Activated CD8-positive, alpha-beta T cell treated with anti-CD3 and anti-CD28 coated beads for 36 hours (primary cell): Measurements from ENCODE around the gene TMC1. TPM values are rescaled to one million over a fixed set of nuclear protein-coding genes. Genes with fewer than 3 reads are reported as not detected.
"Not testable (repeated sequence)": the region's sequence is repeated elsewhere in the genome, so short reads cannot be mapped to it uniquely, and the experiment has no call there.

Experiments
- ATAC-seq: fragments of 200-7000 bp; cut with Tn5 transposase; one replicate; pipeline ENCODE4 v1.10.0; 2021; ENCODE audit warnings: mild to moderate bottlenecking, moderate library complexity
- CTCF ChIA-PET: fragments of 350-600 bp; sonication (Branson Sonifier 250); formaldehyde crosslinking; loops from one replicate; lab custom pipeline; 2021; ENCODE audit warnings: antibody characterized with exemption; lab: Charles Lee
- POLR2A ChIA-PET: fragments of 350-600 bp; sonication (Branson Sonifier 250); formaldehyde crosslinking; loops from one replicate; lab custom pipeline; 2021; ENCODE audit warnings: antibody characterized with exemption; lab: Charles Lee
- DNase-seq: peaks from one replicate; pipeline ENCODE4 v3.0.0-alpha.2; 2020
- H3K27ac Mint-ChIP-seq: one replicate; pipeline ENCODE4 v1.8.0; 2021; ENCODE audit warnings: mild to moderate bottlenecking, mixed read lengths
- H3K27me3 Mint-ChIP-seq: one replicate; pipeline ENCODE4 v1.8.0; 2021; ENCODE audit warnings: mixed read lengths
- H3K36me3 Mint-ChIP-seq: one replicate; pipeline ENCODE4 v1.8.0; 2021; ENCODE audit warnings: low read depth, mixed read lengths
- H3K4me1 Mint-ChIP-seq: one replicate; pipeline ENCODE4 v1.8.0; 2021; ENCODE audit warnings: low read depth, mixed read lengths
- H3K4me3 Mint-ChIP-seq: one replicate; pipeline ENCODE4 v1.8.0; 2021; ENCODE audit warnings: mild to moderate bottlenecking, moderate library complexity, mixed read lengths
- H3K9me3 Mint-ChIP-seq: one replicate; pipeline ENCODE4 v1.8.0; 2021; ENCODE audit warnings: mixed read lengths
- CTCF ChIP-seq: fragments of 200-600 bp; IDR thresholded peaks from one replicate; pipeline ENCODE4 v1.8.0; 2022; ENCODE audit warnings: antibody characterized with exemption, mild to moderate bottlenecking
- intact Hi-C: fragments of 100-400 bp; cut with micrococcal nuclease; formaldehyde crosslinking; loops from one replicate; pipeline ENCODE4 v1.10.0; 2022
- total RNA-seq, 2 experiments: library from RNA; stranded (reverse); gene quantifications; one replicate each; pipeline ENCODE4 v1.2.3, GENCODE V29; 2021

TMC1 gene
- total RNA-seq, 2 experiments from 2014 or later: 0.38 TPM; not detected in 1

GRCh38 chr9:72834994-72835393 is 313.6 kb downstream of the TMC1 start:
- intact Hi-C loops: no loop called here
- H3K27ac Mint-ChIP-seq: no peak overlapping the region

GRCh38 chr9:72836790-72837189 is 315.4 kb downstream of the TMC1 start:
- no peaks in the 10 kb centered on the region for H3K36me3 Mint-ChIP-seq
- intact Hi-C loops: no loop called here
- peaks cover 5% of the 10 kb centered on the region for H3K27me3 Mint-ChIP-seq
- H3K4me1 Mint-ChIP-seq: no peaks in the 10 kb centered on the region
- no peak overlapping the region for H3K4me3 Mint-ChIP-seq
- no peak for TF ChIP-seq CTCF
- no peaks in the 10 kb centered on the region for H3K9me3 Mint-ChIP-seq
- CTCF ChIA-PET: interaction anchor here (1.0 to 1.3 kb wide), 2 partner anchors 9 to 15 kb away, joined by 3 read pairs; no protein-coding TSS in a partner anchor
- POLR2A ChIA-PET: no interaction called here
- no peak overlapping the region for H3K27ac Mint-ChIP-seq
- ATAC-seq (no peak), DNase-seq (no peak)

More at GRCh38 chr9:72834994-72835393, 313.6 kb downstream of the TMC1 start:
- TF ChIP-seq CTCF: no peak
- ATAC-seq (no peak), DNase-seq (no peak)
- no peaks in the 10 kb centered on the region for H3K4me1 Mint-ChIP-seq
- no peak overlapping the region for H3K4me3 Mint-ChIP-seq
- H3K27me3 Mint-ChIP-seq: peaks cover 5% of the 10 kb centered on the region
- ChIA-PET POLR2A (no interaction called here), CTCF (no interaction called here)
- H3K36me3 Mint-ChIP-seq: no peaks in the 10 kb centered on the region
- H3K9me3 Mint-ChIP-seq: no peaks in the 10 kb centered on the region

DNA sequence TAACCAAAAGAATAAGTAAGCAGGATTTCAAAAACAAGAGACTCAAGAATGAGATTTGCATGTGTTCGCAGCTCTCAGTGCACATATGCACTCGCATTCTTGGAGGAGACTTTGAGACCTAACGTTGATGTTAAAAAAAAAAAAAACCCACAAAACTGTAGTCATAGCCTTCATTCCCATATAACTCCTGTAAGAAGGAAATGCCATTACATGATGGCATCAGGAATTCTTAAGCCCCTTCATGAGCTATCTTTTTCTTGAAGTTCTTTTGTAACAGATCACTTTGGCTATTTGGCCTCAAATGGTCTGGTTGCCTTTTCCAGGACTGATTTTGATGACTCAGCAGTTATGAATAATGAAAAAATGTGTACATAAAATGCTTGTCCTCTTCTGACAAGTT is 317.7 kb downstream of the TMC1 start:
- Mint-ChIP-seq H3K27me3 (peaks cover 5% of the 10 kb centered on the region), H3K9me3 (peaks cover 3% of the 10 kb centered on the region), H3K27ac (no peak overlapping the region), H3K4me1 (no peaks in the 10 kb centered on the region), H3K4me3 (no peak overlapping the region), H3K36me3 (no peaks in the 10 kb centered on the region)
- TF ChIP-seq CTCF: no peak
- no peak for ATAC-seq
- no peak for DNase-seq
- CTCF ChIA-PET: no interaction called here
- intact Hi-C loops: no loop called here
- POLR2A ChIA-PET: no interaction called here

DNA sequence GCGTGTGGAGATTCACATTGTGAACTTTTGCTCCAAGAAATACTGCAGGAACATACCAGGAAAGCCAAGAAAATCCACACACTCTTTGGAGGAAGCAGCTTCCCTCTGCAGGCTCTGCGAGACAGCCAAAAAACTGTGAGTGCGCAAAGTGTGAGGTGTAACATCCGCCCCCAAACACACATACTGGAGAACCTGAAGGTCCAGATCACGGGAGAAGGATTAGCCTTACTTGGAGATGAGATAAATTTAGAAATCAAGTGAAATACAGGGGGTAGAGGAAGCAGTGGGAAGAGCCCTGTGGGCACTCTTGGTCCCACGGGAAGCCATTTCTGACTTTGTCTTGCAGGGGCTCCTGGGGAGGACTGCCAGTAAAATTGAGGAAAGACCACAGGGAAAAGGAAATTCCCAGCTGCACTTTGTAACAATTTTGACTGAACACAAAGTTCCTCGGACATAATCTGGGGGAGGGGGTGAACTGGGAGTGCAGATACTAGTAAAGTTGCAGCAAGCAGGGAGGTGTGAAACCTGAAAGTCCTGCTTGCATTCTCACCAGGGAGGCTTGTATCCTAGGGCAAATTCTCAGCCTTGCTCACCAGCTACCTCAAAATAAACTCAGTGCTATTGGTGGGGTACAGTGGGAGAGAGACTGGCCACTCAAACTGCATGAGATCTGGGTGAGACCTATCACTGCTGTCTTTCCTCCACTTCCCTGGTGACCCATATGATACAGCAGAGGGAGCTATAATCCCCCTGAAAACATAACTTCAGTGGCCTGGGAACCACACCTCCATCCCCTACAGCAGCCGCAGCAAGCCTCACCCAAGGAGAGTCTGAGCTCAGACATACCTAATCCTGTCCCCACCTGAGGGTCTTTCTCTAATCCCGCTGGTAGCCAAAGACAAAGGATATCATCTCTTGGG is 322.4 kb downstream of the TMC1 start:
- DNase-seq (no peak), ATAC-seq (no peak)
- Mint-ChIP-seq H3K36me3 (no peaks in the 10 kb centered on the region), H3K27ac (no peak overlapping the region), H3K4me3 (no peak overlapping the region), H3K9me3 (peaks cover 10% of the 10 kb centered on the region), H3K4me1 (no peaks in the 10 kb centered on the region), H3K27me3 (no peaks in the 10 kb centered on the region)
- CTCF ChIA-PET: interaction anchor here (0.9 kb wide), 1 partner anchor 14 kb away, joined by 4 read pairs; no protein-coding TSS in a partner anchor
- TF ChIP-seq CTCF: no peak
- intact Hi-C loops: no loop called here
- POLR2A ChIA-PET: interaction anchor here (0.8 kb wide), 1 partner anchor 17 kb away, joined by 3 read pairs; no protein-coding TSS in a partner anchor

DNA sequence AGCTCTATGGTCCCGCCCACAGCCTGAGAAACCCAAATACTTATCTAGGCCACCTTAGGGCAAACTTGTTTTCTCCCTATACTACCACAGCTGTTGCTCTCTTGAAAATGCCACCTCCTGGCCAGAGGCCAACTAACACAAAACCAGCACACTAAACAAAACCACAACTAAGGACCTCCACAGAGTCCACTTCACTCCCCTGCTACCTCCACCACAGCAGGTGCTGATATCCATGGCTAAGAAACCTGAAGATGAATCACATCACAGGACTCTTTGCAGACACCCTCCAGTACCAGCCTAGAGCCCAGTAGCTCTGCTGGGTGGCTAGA is 323.0 kb downstream of the TMC1 start:
- H3K27ac Mint-ChIP-seq: no peak overlapping the region

GRCh38 chr9:72845052-72845451 is 323.6 kb downstream of the TMC1 start:
- POLR2A ChIA-PET, DNase-seq, H3K27ac Mint-ChIP-seq, intact Hi-C loops, H3K4me1 Mint-ChIP-seq, H3K36me3 Mint-ChIP-seq, H3K27me3 Mint-ChIP-seq, H3K4me3 Mint-ChIP-seq, ATAC-seq: not testable (repeated sequence)
- CTCF ChIA-PET: interaction anchor here (0.8 to 1.5 kb wide), 3 partner anchors 12 to 177 kb away, joined by 3 to 4 read pairs (median 3); no protein-coding TSS in a partner anchor
- H3K9me3 Mint-ChIP-seq: peaks cover 10% of the 10 kb centered on the region

More for the DNA sequence above, 323.0 kb downstream of the TMC1 start:
- Mint-ChIP-seq H3K9me3 (peaks cover 10% of the 10 kb centered on the region), H3K27me3 (no peaks in the 10 kb centered on the region), H3K36me3 (no peaks in the 10 kb centered on the region), H3K4me3 (no peak overlapping the region), H3K4me1 (no peaks in the 10 kb centered on the region)
- CTCF ChIA-PET: interaction anchor here (0.8 to 1.0 kb wide), 3 partner anchors 13 to 178 kb away, joined by 3 to 4 read pairs (median 4); no protein-coding TSS in a partner anchor
- no peak for ATAC-seq
- no peak for TF ChIP-seq CTCF
- POLR2A ChIA-PET: interaction anchor here (0.8 kb wide), 1 partner anchor 17 kb away, joined by 3 read pairs; no protein-coding TSS in a partner anchor
- DNase-seq: no peak
- intact Hi-C loops: no loop called here

- H3K9me3 Mint-ChIP-seq, H3K27ac Mint-ChIP-seq, H3K27me3 Mint-ChIP-seq, intact Hi-C loops, H3K36me3 Mint-ChIP-seq, DNase-seq, CTCF ChIA-PET, H3K4me3 Mint-ChIP-seq, H3K4me1 Mint-ChIP-seq, POLR2A ChIA-PET, ATAC-seq: not testable (repeated sequence)
Observed at GRCh38 chr9:72850209-72850608, 328.8 kb downstream of the TMC1 start.
